Thyroid gland (tissue), 4 donors: ENCODE measurements around the gene DPY19L1. TPM values are rescaled to one million over a fixed set of nuclear protein-coding genes. Genes with fewer than 3 reads are reported as not detected.
"Not testable (repeated sequence)": the region's sequence is repeated elsewhere in the genome, so short reads cannot be mapped to it uniquely, and the experiment has no call there.

ENCODE experiments used
- DNase-seq, 2 donors: peaks; one replicate each; pipeline ENCODE4 v3.0.0-alpha.2; 2019
- H3K27ac ChIP-seq, 3 donors: fragments of 200-600 bp; sonication (generic); 1 replicate in 2 of 3; 2 replicates in 1 of 3; pipeline ENCODE4 v1.5.1; 2016 to 2019; ENCODE audit warnings: mild to moderate bottlenecking in 1 of 3, moderate library complexity in 1 of 3
- H3K27me3 ChIP-seq: fragments of 200-600 bp; sonication (generic); one replicate; pipeline ENCODE4 v1.5.1; 2019
- H3K36me3 ChIP-seq, 2 donors: fragments of 200-600 bp; sonication (generic); one replicate each; pipeline ENCODE4 v1.5.1; 2016 to 2019
- H3K4me1 ChIP-seq, 2 donors: fragments of 200-600 bp; sonication (generic); one replicate each; pipeline ENCODE4 v1.5.1; 2017 to 2019
- H3K4me3 ChIP-seq, 3 donors: fragments of 200-600 bp; sonication (generic); replicated peaks in 1 of 3; 1 replicate in 2 of 3; 2 replicates in 1 of 3; pipeline ENCODE4 v1.5.1; 2016; ENCODE audit warnings: mild to moderate bottlenecking in 1 of 3
- H3K9me3 ChIP-seq: fragments of 200-600 bp; sonication (generic); one replicate; pipeline ENCODE4 v1.5.1; 2017
- POLR2A ChIP-seq, 2 donors: fragments of 450-650 bp; IDR thresholded peaks; one replicate each; pipeline ENCODE4 v1.6.1; 2017; ENCODE audit warnings: antibody characterized with exemption in 2 of 2, mild to moderate bottlenecking in 2 of 2, moderate library complexity in 1 of 2
- WGBS, 2 donors: methylation state at CpG; one replicate each; pipeline ENCODE4 v1.1.5; 2017; 5-methylcytosine and 5-hydroxymethylcytosine counted together
- intact Hi-C: fragments of 100-400 bp; cut with DNase I; formaldehyde crosslinking; loops from one replicate; pipeline ENCODE4 v1.15.1; 2023
- total RNA-seq, 4 donors: library from RNA; depleted of rRNA; stranded (reverse); fragments of >200 nt; gene quantifications; one replicate each; pipeline ENCODE4 v1.2.3, GENCODE V29; 2016
- TF ChIP-seq, protein P1 (sequence below), 6 experiments: fragments of 200-600 bp in 3 of 6; fragments of 450-650 bp in 3 of 6; sonication (generic) in 3 of 6; IDR thresholded peaks; one replicate each; pipeline ENCODE4 v1.5.1; 2016 to 2019; ENCODE audit warnings: antibody characterized with exemption in 6 of 6, mild to moderate bottlenecking in 2 of 6, inconsistent platforms in 1 of 6, moderate library complexity in 1 of 6

DPY19L1 gene
- total RNA-seq, 4 donors from 2014 or later, result 14.0 to 50.3 (median 15.0) TPM

GRCh38 chr7:34931739-34932138 is 105.5 kb downstream of the DPY19L1 start:
- DNase-seq, result no peak
- WGBS, 2 donors, result 98 to 100% methylated on average over 1 of the region's 1 CpG
- intact Hi-C loops, result no loop called here
- Histone ChIP-seq H3K4me3 (no peak overlapping the region), H3K9me3 (no peaks in the 10 kb centered on the region), H3K27ac (no peak overlapping the region), H3K36me3 (no peaks in the 10 kb centered on the region), H3K27me3 (no peaks in the 10 kb centered on the region), H3K4me1 (no peaks in the 10 kb centered on the region)
- TF ChIP-seq POLR2A (IDR thresholded peaks at IDR 0.05), result no peak
- TF ChIP-seq, protein P1, sequence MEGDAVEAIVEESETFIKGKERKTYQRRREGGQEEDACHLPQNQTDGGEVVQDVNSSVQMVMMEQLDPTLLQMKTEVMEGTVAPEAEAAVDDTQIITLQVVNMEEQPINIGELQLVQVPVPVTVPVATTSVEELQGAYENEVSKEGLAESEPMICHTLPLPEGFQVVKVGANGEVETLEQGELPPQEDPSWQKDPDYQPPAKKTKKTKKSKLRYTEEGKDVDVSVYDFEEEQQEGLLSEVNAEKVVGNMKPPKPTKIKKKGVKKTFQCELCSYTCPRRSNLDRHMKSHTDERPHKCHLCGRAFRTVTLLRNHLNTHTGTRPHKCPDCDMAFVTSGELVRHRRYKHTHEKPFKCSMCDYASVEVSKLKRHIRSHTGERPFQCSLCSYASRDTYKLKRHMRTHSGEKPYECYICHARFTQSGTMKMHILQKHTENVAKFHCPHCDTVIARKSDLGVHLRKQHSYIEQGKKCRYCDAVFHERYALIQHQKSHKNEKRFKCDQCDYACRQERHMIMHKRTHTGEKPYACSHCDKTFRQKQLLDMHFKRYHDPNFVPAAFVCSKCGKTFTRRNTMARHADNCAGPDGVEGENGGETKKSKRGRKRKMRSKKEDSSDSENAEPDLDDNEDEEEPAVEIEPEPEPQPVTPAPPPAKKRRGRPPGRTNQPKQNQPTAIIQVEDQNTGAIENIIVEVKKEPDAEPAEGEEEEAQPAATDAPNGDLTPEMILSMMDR (IDR thresholded peaks at IDR 0.05), result no peak

GRCh38 chr7:34929783-34930182 is 107.5 kb downstream of the DPY19L1 start:
- intact Hi-C loops, result not testable (repeated sequence)

DNA sequence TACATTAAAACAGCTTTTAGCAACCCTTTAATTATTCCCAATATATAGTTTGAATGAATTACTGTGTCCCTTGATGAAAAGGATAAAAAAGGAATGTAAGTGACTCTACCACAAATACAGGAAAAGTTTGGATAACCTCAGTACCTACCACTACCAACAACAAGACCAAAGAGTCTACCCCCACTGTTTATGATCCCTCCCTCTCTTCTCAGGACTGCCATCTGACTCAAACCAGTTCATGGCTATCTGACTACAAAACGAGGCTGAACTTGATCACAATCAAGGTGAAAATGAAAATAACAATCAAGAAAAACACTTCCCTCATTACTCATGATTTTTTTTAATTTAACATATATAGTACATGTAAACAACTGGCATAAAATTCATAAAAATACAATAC is 108.7 kb downstream of the DPY19L1 start:
- no peaks in the 10 kb centered on the region for H3K36me3 ChIP-seq
- H3K9me3 ChIP-seq, result no peaks in the 10 kb centered on the region
- 78 to 81% methylated on average over 1 of the region's 1 CpG for WGBS, 2 donors
- H3K27ac ChIP-seq, result no peak overlapping the region
- DNase-seq, result no peak
- H3K27me3 ChIP-seq, result no peaks in the 10 kb centered on the region
- no peak overlapping the region for H3K4me3 ChIP-seq
- TF ChIP-seq POLR2A (IDR thresholded peaks at IDR 0.05), result no peak
- TF ChIP-seq, protein P1 (IDR thresholded peaks at IDR 0.05), result no peak
- intact Hi-C loops, result no loop called here
- no peaks in the 10 kb centered on the region for H3K4me1 ChIP-seq

More at GRCh38 chr7:34929783-34930182, 107.5 kb downstream of the DPY19L1 start:
- H3K36me3 ChIP-seq, H3K4me1 ChIP-seq, H3K4me3 ChIP-seq, H3K27ac ChIP-seq, DNase-seq, H3K27me3 ChIP-seq, H3K9me3 ChIP-seq: not testable (repeated sequence)
- 80 to 86% methylated on average over 6 of the region's 6 CpGs for WGBS, 2 donors

- H3K4me3 ChIP-seq, result no peak overlapping the region
- TF ChIP-seq, protein P1 (IDR thresholded peaks at IDR 0.05), result peak in 2 of 6 experiments; percentile 13 to 48
- no peak for TF ChIP-seq POLR2A (IDR thresholded peaks at IDR 0.05)
- H3K27me3 ChIP-seq, result no peaks in the 10 kb centered on the region
- no peaks in the 10 kb centered on the region for H3K4me1 ChIP-seq
- 34 to 42% methylated on average over 5 of the region's 5 CpGs for WGBS, 2 donors
- H3K27ac ChIP-seq, result no peak overlapping the region
- intact Hi-C loops, result no loop called here
- H3K9me3 ChIP-seq, result no peaks in the 10 kb centered on the region
- peak; percentile 28 to 53 for DNase-seq
- H3K36me3 ChIP-seq, result no peaks in the 10 kb centered on the region
Measured at GRCh38 chr7:34928052-34928451, 109.2 kb downstream of the DPY19L1 start.

GRCh38 chr7:34920470-34920869 is 116.8 kb downstream of the DPY19L1 start:
- H3K4me1 ChIP-seq, intact Hi-C loops, H3K36me3 ChIP-seq, H3K27me3 ChIP-seq, H3K27ac ChIP-seq, H3K4me3 ChIP-seq, H3K9me3 ChIP-seq, DNase-seq: not testable (repeated sequence)
- 100% methylated on average over 3 of the region's 4 CpGs; no CpG with 5 or more reads in 1 of the 2 donors for WGBS, 2 donors

GRCh38 chr7:34919038-34919437 is 118.2 kb downstream of the DPY19L1 start:
- DNase-seq, H3K36me3 ChIP-seq, H3K27ac ChIP-seq, H3K4me3 ChIP-seq, H3K9me3 ChIP-seq, H3K27me3 ChIP-seq, intact Hi-C loops, H3K4me1 ChIP-seq: not testable (repeated sequence)
- 70 to 72% methylated on average over 2 of the region's 2 CpGs for WGBS, 2 donors

- H3K4me1 ChIP-seq, H3K36me3 ChIP-seq, DNase-seq, intact Hi-C loops, H3K27me3 ChIP-seq, H3K27ac ChIP-seq, H3K4me3 ChIP-seq, H3K9me3 ChIP-seq: not testable (repeated sequence)
- 29 to 30% methylated on average over 5 of the region's 6 CpGs for WGBS, 2 donors
Measured at GRCh38 chr7:34918198-34918861, 119.0 kb downstream of the DPY19L1 start.

- H3K27ac ChIP-seq, H3K36me3 ChIP-seq, H3K9me3 ChIP-seq, H3K27me3 ChIP-seq, H3K4me3 ChIP-seq, H3K4me1 ChIP-seq, DNase-seq, intact Hi-C loops: not testable (repeated sequence)
- 75 to 79% methylated on average over 4 of the region's 4 CpGs for WGBS, 2 donors
Measured at GRCh38 chr7:34917515-34917914, 119.8 kb downstream of the DPY19L1 start.
